ENCODE data around the gene VAMP8. TPM values are rescaled to one million over a fixed set of nuclear protein-coding genes. Genes with fewer than 3 reads are reported as not detected.
"Not testable (repeated sequence)": the region's sequence is repeated elsewhere in the genome, so short reads cannot be mapped to it uniquely, and the experiment has no call there.

The VAMP8 gene
- total and polyA plus RNA-seq, 4 experiments from 2014 or later, result 98.5 to 612 (median 254) TPM

DNA sequence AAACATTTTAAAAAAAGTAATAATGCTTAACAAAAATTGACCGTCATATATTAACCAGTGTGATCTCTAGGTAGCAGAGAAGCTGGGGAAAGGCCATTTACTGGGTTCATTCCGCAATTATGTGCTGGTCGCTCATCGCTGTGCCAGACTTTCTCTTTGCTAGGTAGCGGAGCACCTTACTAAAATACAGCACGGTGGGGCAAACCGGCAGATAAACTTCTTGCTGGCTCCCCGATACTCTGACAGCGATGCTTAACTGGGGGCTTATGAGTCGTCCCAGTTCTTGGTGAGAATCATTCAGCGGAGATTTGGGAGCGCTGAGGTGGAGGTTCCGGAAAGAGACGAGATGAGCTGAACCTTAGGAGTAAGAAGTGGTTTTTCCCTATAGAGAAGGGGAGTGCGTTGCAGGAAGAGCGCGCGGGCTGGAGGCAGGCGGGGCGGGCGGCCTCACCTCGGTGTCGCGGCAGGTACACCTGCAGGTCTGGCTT, 33.9 kb downstream of the VAMP8 start:
- no peaks in the 10 kb centered on the region for H3K27me3 ChIP-seq (ENCODE audit: insufficient read depth, low read length)
- peaks cover 13% of the 10 kb centered on the region for H3K36me3 ChIP-seq (ENCODE audit: insufficient read depth, low read length)
- Mint-ChIP-seq H3K36me3 (peaks cover 15 to 36% of the 10 kb centered on the region in 2 donors), H3K27me3 (no peaks in the 10 kb centered on the region), H3K9me3 (no peaks in the 10 kb centered on the region), H3K4me1 (peaks cover 14 to 42% (median 26%) of the 10 kb centered on the region in 4 donors), H3K4me3 (peak overlapping the region; percentile 96 to 100 (median 98)), H3K27ac (peak overlapping the region; percentile 93 to 97 (median 97))
- intact Hi-C loops (cut with micrococcal nuclease), result loop anchor here (10.0 kb wide), 1 partner anchor 286 kb away; the partner anchor contains the start of gene TGOLN2
- peak overlapping the region; percentile 53 to 86 for H3K4me3 ChIP-seq (ENCODE audit: low read length in 2 of 2)
- peak overlapping the region; percentile 72 for H3K27ac ChIP-seq (ENCODE audit: low read depth, low read length)
- POLR2A ChIA-PET (ENCODE audit: partially characterized antibody), result interaction anchor here (0.6 to 6.5 kb wide), 14 partner anchors 8 to 284 kb away, joined by 3 to 86 read pairs (median 7); partner anchors contain the start of genes GGCX, MAT2A, RNF181 and SH2D6
- H3K9me3 ChIP-seq (ENCODE audit: control insufficient read depth in 1 of 2, low read length in 2 of 2), result no peaks in the 10 kb centered on the region
- CTCF ChIA-PET (ENCODE audit: partially characterized antibody), result interaction anchor here (1.0 to 1.7 kb wide), 5 partner anchors 7 to 26 kb away, joined by 3 to 8 read pairs (median 4); partner anchors contain the start of gene TMEM150A
- H3K4me1 ChIP-seq (ENCODE audit: insufficient read depth, low read length), result peaks cover 27% of the 10 kb centered on the region
- DNase-seq, result peak in 1 of 5 donors; percentile 32

DNA sequence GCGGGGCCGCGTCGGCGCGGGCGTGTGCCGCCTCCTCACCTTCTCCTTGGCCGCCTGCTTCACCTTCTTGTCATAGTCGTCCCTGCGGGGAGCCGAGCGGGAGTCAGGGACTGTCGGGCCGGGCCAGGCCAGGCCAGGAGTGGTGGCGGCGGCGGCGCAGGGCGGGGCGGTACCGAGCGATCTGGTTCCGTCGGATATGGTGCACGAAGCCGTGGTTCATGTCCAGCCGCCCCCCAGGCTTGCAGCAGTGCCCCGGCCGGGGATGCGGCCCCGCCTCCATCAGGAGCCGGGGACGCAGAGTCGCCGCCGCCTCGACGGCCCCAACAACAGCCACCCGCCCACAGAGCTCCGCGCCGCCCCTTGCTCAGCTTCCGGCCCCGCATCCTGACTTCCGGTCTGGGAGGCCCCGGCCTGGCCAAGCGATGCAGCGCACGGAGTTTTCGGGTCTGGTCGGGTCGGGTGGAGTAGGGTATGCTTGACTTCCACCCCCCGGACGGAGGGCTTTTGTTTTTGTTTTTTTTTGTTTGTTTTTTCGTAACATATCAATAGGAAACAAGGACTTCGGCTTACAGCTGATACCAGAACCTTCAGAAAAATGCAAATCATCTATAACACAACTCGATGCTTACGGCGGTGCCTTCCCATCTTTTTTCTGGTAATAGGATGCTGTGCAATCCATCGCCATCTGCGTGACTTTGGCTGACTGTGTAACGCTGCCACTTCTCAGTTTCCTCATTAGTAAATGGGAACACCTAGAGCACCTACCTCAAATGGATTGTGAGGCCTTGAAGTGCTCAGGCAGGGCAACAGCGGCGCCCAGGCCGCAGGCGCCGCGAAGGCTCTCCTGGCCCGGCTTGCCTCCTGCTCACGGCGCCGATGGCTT, 34.6 kb downstream of the VAMP8 start, which contains the start of gene C2orf68:
TSS of gene C2orf68 (minus strand) at position 362 of the 883 bp plus-strand sequence. CDS start at position 280, 82 bp downstream.
- CTCF ChIA-PET (ENCODE audit: partially characterized antibody), result interaction anchor here (0.7 to 1.7 kb wide), 7 partner anchors 8 to 61 kb away, joined by 3 to 8 read pairs (median 4); partner anchors contain the start of gene TMEM150A

DNA sequence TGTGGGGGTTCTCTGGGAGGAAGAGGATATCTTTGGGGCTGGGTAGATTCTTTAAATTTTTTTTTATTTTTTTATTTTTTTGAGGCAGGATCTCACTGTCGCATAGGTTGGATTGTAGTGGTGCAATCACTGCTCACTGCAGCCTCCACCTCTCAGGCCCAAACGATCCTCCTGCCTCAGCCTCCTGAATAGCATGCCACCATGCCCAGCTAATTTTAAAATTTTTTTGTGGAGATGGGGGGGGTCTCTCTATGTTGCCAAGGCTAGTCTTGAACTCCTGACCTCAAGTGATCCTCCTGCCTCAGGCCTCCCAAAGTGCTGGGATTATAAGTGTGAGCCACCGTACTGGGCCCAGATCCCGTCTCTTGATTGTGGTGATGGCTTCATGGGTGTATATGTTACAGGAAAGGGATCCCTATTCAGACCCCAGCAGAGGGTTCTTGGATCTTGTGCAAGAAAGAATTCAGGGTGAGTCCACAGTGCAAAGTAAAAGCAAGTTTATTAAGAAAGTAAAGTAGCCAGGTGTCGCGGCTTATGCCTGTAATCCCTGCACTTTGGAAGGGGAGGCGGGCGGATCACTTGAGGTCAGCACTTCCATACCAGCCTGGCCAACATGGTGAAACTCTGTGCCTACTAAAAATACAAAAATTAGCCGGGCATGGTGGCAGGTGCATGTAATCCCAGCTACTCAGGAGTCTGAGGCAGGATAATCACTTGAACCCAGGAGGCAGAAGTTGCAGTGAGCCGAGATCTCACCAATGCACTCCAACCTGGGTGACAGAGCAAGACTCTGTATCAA, 36.5 kb downstream of the VAMP8 start:
- POLR2A ChIA-PET (ENCODE audit: partially characterized antibody), result interaction anchor here (1.3 to 6.5 kb wide), 5 partner anchors 11 to 75 kb away, joined by 4 to 86 read pairs (median 31); partner anchors contain the start of genes MAT2A, RNF181 and TMEM150A
- intact Hi-C loops (cut with micrococcal nuclease), result loop anchor here (10.0 kb wide), 1 partner anchor 289 kb away; the partner anchor contains the start of gene TGOLN2

More for the DNA sequence above, 34.6 kb downstream of the VAMP8 start, which contains the start of gene C2orf68:
- peaks cover 15 to 36% of the 10 kb centered on the region in 2 donors for H3K36me3 Mint-ChIP-seq
- H3K4me1 Mint-ChIP-seq, result peaks cover 13 to 41% (median 25%) of the 10 kb centered on the region in 4 donors
- Histone ChIP-seq H3K27ac (ENCODE audit: low read depth, low read length) (peak within 1 kb of the TSS; percentile 72), H3K27me3 (ENCODE audit: insufficient read depth, low read length) (no peaks in the 10 kb centered on the region), H3K36me3 (ENCODE audit: insufficient read depth, low read length) (peaks cover 13% of the 10 kb centered on the region), H3K4me3 (ENCODE audit: low read length in 2 of 2) (peak within 1 kb of the TSS; percentile 57 to 86), H3K4me1 (ENCODE audit: insufficient read depth, low read length) (peaks cover 30% of the 10 kb centered on the region), H3K9me3 (ENCODE audit: control insufficient read depth in 1 of 2, low read length in 2 of 2) (no peaks in the 10 kb centered on the region)
- POLR2A ChIA-PET (ENCODE audit: partially characterized antibody), result interaction anchor here (0.6 to 6.5 kb wide), 15 partner anchors 9 to 284 kb away, joined by 3 to 86 read pairs (median 6); partner anchors contain the start of genes GGCX, MAT2A, RNF181 and SH2D6
- H3K4me3 Mint-ChIP-seq, result peak within 1 kb of the TSS; percentile 96 to 100 (median 98)
- intact Hi-C loops (cut with micrococcal nuclease), result loop anchor here (1.0 to 10.0 kb wide), 4 partner anchors 10 to 287 kb away; partner anchors contain the start of genes GGCX, RNF181, TGOLN2 and TMEM150A
- peak; percentile 77 to 86 (median 77) for DNase-seq
- no peaks in the 10 kb centered on the region for H3K27me3 Mint-ChIP-seq
- peak within 1 kb of the TSS; percentile 94 to 97 (median 97) for H3K27ac Mint-ChIP-seq
- H3K9me3 Mint-ChIP-seq, result no peaks in the 10 kb centered on the region

GRCh38 chr2:85614757-85615156, 37.4 kb downstream of the VAMP8 start:
- H3K9me3 Mint-ChIP-seq; H3K9me3 ChIP-seq (ENCODE audit: control insufficient read depth in 1 of 2, low read length in 2 of 2); H3K36me3 ChIP-seq (ENCODE audit: insufficient read depth, low read length); CTCF ChIA-PET (ENCODE audit: partially characterized antibody); H3K4me3 ChIP-seq (ENCODE audit: low read length in 2 of 2); H3K27ac ChIP-seq (ENCODE audit: low read depth, low read length); DNase-seq; H3K27me3 Mint-ChIP-seq; H3K27me3 ChIP-seq (ENCODE audit: insufficient read depth, low read length): not testable (repeated sequence)
- Mint-ChIP-seq H3K27ac (peak overlapping the region in 3 of 7 donors; percentile 36 to 96 (median 46)), H3K36me3 (peaks cover 0 to 28% of the 10 kb centered on the region in 2 donors), H3K4me3 (peak overlapping the region in 3 of 8 donors; percentile 20 to 40 (median 32)), H3K4me1 (peaks cover 16 to 45% (median 30%) of the 10 kb centered on the region in 4 donors)
- intact Hi-C loops (cut with micrococcal nuclease), result loop anchor here (5.0 to 10.0 kb wide), 2 partner anchors 290 to 493 kb away; partner anchors contain the start of genes POLR1A, PTCD3 and TGOLN2
- H3K4me1 ChIP-seq (ENCODE audit: insufficient read depth, low read length), result peaks cover 52% of the 10 kb centered on the region
- POLR2A ChIA-PET (ENCODE audit: partially characterized antibody), result interaction anchor here (1.4 to 6.5 kb wide), 6 partner anchors 12 to 491 kb away, joined by 4 to 86 read pairs (median 14); partner anchors contain the start of genes ELMOD3, MAT2A, POLR1A and PTCD3

More for the DNA sequence above, 36.5 kb downstream of the VAMP8 start:
- Mint-ChIP-seq H3K9me3 (no peaks in the 10 kb centered on the region), H3K27ac (peak overlapping the region in 4 of 7 donors; percentile 32 to 96 (median 68)), H3K4me1 (peaks cover 17 to 45% (median 31%) of the 10 kb centered on the region in 4 donors), H3K4me3 (peak overlapping the region in 4 of 8 donors; percentile 6 to 51 (median 50)), H3K27me3 (no peaks in the 10 kb centered on the region), H3K36me3 (peaks cover 6 to 27% of the 10 kb centered on the region in 2 donors)
- no peak for DNase-seq
- Histone ChIP-seq H3K9me3 (ENCODE audit: control insufficient read depth in 1 of 2, low read length in 2 of 2) (no peaks in the 10 kb centered on the region), H3K36me3 (ENCODE audit: insufficient read depth, low read length) (peaks cover under 1% of the 10 kb centered on the region), H3K4me3 (ENCODE audit: low read length in 2 of 2) (no peak overlapping the region), H3K4me1 (ENCODE audit: insufficient read depth, low read length) (peaks cover 49% of the 10 kb centered on the region), H3K27ac (ENCODE audit: low read depth, low read length) (no peak overlapping the region), H3K27me3 (ENCODE audit: insufficient read depth, low read length) (no peaks in the 10 kb centered on the region)
- CTCF ChIA-PET (ENCODE audit: partially characterized antibody), result interaction anchor here (0.7 kb wide), 1 partner anchor 10 kb away, joined by 3 read pairs; no protein-coding TSS in a partner anchor

- Histone ChIP-seq H3K4me1 (ENCODE audit: insufficient read depth, low read length) (peaks cover 46% of the 10 kb centered on the region), H3K9me3 (ENCODE audit: control insufficient read depth in 1 of 2, low read length in 2 of 2) (no peaks in the 10 kb centered on the region), H3K27me3 (ENCODE audit: insufficient read depth, low read length) (no peaks in the 10 kb centered on the region), H3K27ac (ENCODE audit: low read depth, low read length) (no peak overlapping the region), H3K4me3 (ENCODE audit: low read length in 2 of 2) (no peak overlapping the region), H3K36me3 (ENCODE audit: insufficient read depth, low read length) (peaks cover 10% of the 10 kb centered on the region)
- no peak for DNase-seq
- Mint-ChIP-seq H3K36me3 (peaks cover 0 to 24% of the 10 kb centered on the region in 2 donors), H3K27me3 (no peaks in the 10 kb centered on the region), H3K4me1 (peaks cover 14 to 41% (median 25%) of the 10 kb centered on the region in 4 donors), H3K27ac (peak overlapping the region in 6 of 7 donors; percentile 46 to 96 (median 96)), H3K4me3 (peak overlapping the region; percentile 7 to 98 (median 76)), H3K9me3 (no peaks in the 10 kb centered on the region)
- ChIA-PET POLR2A (ENCODE audit: partially characterized antibody) (interaction anchor here (0.9 to 6.5 kb wide), 9 partner anchors 12 to 491 kb away, joined by 3 to 86 read pairs (median 6); partner anchors contain the start of genes ELMOD3, MAT2A, POLR1A and PTCD3), CTCF (ENCODE audit: partially characterized antibody) (interaction anchor here (0.8 to 2.0 kb wide), 3 partner anchors 11 to 49 kb away, joined by 3 to 16 read pairs (median 3); no protein-coding TSS in a partner anchor)
- intact Hi-C loops (cut with micrococcal nuclease), result loop anchor here (5.0 to 10.0 kb wide), 2 partner anchors 291 to 492 kb away; partner anchors contain the start of genes POLR1A, PTCD3 and TGOLN2
Observed at GRCh38 chr2:85615413-85615728, 38.0 kb downstream of the VAMP8 start.

DNA sequence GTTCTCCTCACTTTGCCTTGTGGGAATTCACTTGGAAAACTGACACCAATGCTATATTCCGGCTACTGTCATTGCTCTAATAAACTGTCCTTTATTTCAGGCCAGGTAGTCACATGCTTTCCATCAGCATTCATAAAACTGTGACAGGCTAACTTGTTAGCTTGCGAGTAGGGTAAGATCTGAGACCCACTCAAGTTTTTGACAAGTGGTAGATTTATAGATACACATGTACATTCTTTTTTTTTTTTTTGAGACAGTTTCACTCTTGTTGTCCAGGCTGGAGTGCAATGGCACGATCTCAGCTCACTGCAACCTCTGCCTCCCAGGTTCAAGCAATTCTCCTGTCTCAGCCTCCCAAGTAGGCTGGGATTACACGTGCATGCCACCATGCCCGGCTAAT, 40.3 kb downstream of the VAMP8 start:
- H3K9me3 Mint-ChIP-seq; DNase-seq; H3K27me3 ChIP-seq (ENCODE audit: insufficient read depth, low read length); H3K27me3 Mint-ChIP-seq; H3K27ac ChIP-seq (ENCODE audit: low read depth, low read length); H3K9me3 ChIP-seq (ENCODE audit: control insufficient read depth in 1 of 2, low read length in 2 of 2): not testable (repeated sequence)
- H3K36me3 ChIP-seq (ENCODE audit: insufficient read depth, low read length), result peaks cover 23% of the 10 kb centered on the region
- Mint-ChIP-seq H3K36me3 (peaks cover 10 to 28% of the 10 kb centered on the region in 2 donors), H3K27ac (peak overlapping the region in 6 of 7 donors; percentile 27 to 96 (median 80)), H3K4me1 (peaks cover 13 to 33% (median 22%) of the 10 kb centered on the region in 4 donors), H3K4me3 (peak overlapping the region; percentile 93 to 99 (median 96))
- ChIA-PET CTCF (ENCODE audit: partially characterized antibody) (interaction anchor here (0.6 to 7.3 kb wide), 2 partner anchors 18 to 211 kb away, joined by 3 to 68 read pairs; no protein-coding TSS in a partner anchor), POLR2A (ENCODE audit: partially characterized antibody) (interaction anchor here (0.7 to 3.6 kb wide), 5 partner anchors 20 to 291 kb away, joined by 3 to 31 read pairs (median 4); partner anchors contain the start of genes MAT2A and RNF181)
- H3K4me3 ChIP-seq (ENCODE audit: low read length in 2 of 2), result peak overlapping the region in 1 of 2 donors; percentile 43
- H3K4me1 ChIP-seq (ENCODE audit: insufficient read depth, low read length), result peaks cover 31% of the 10 kb centered on the region
- intact Hi-C loops (cut with micrococcal nuclease), result loop anchor here (2.0 to 10.0 kb wide), 4 partner anchors 23 to 490 kb away; partner anchors contain the start of genes MAT2A, POLR1A, PTCD3 and RNF181
